T-helper 2 cell treated with Interferon-gamma antibody and Interleukin-4, amounts not matched to agents 100 ng/mL and 5 ng/mL, for 36 hours (primary cell): Measurements from ENCODE around the gene APBB3. TPM values are rescaled to one million over a fixed set of nuclear protein-coding genes. Genes with fewer than 3 reads are reported as not detected.

ENCODE experiments used
- total RNA-seq: library from RNA; stranded (reverse); gene quantifications from 2 replicates; pipeline ENCODE4 v1.2.3, GENCODE V29; 2022

APBB3 gene
- total RNA-seq, 1 donor from 2014 or later = 24.5 TPM

Other genes starting within 250 kb of the APBB3 start
- gene HBEGF, start 218.0 kb downstream of the APBB3 start, total RNA-seq = 7.4 and 7.6 TPM in 2 replicates
- not detected in 2 replicates for gene SLC4A9, start 204.4 kb downstream of the APBB3 start, total RNA-seq
- gene ANKHD1, start 162.8 kb downstream of the APBB3 start, total RNA-seq = 128 and 134 TPM in 2 replicates
- 6.0 and 6.7 TPM in 2 replicates for gene EIF4EBP3, start 16.9 kb downstream of the APBB3 start, total RNA-seq
- 39.3 and 41.2 TPM in 2 replicates for gene SRA1, start 7.1 kb downstream of the APBB3 start, total RNA-seq
- 86.4 and 93.4 TPM in 2 replicates for gene SLC35A4, start 230 bp upstream of the APBB3 start, total RNA-seq
- gene CD14, start 68.6 kb upstream of the APBB3 start, total RNA-seq = 0.27 and 0.32 TPM in 2 replicates
- gene TMCO6, start 74.9 kb upstream of the APBB3 start, total RNA-seq = 36.4 and 38.6 TPM in 2 replicates
- gene NDUFA2, start 83.0 kb upstream of the APBB3 start, total RNA-seq = 68.5 and 73.4 TPM in 2 replicates
- 111 and 115 TPM in 2 replicates for gene IK, start 83.2 kb upstream of the APBB3 start, total RNA-seq
- gene WDR55, start 100.3 kb upstream of the APBB3 start, total RNA-seq = 35.9 and 36.9 TPM in 2 replicates
- 2.8 and 3.2 TPM in 2 replicates for gene DND1, start 109.0 kb upstream of the APBB3 start, total RNA-seq
- gene HARS1, start 126.8 kb upstream of the APBB3 start, total RNA-seq = 83.4 and 84.8 TPM in 2 replicates
- 31.1 and 33.8 TPM in 2 replicates for gene HARS2, start 126.9 kb upstream of the APBB3 start, total RNA-seq
- gene ZMAT2, start 135.8 kb upstream of the APBB3 start, total RNA-seq = 56.7 and 57.6 TPM in 2 replicates
- gene PCDHA1, start 221.5 kb upstream of the APBB3 start, total RNA-seq = not detected in 2 replicates
- not detected in 2 replicates for gene PCDHA2, start 230.3 kb upstream of the APBB3 start, total RNA-seq
- not detected in 2 replicates for gene PCDHA3, start 236.5 kb upstream of the APBB3 start, total RNA-seq
- not detected in 2 replicates for gene PCDHA4, start 242.5 kb upstream of the APBB3 start, total RNA-seq